Gastroesophageal sphincter (tissue), 4 donors: ENCODE measurements around the gene SRGN. TPM values are rescaled to one million over a fixed set of nuclear protein-coding genes. Genes with fewer than 3 reads are reported as not detected.

ENCODE experiments used
- ATAC-seq: fragments of 150-250 bp; one replicate; pipeline ENCODE4 v1.9.1; 2016; ENCODE audit warnings: mild to moderate bottlenecking, moderate library complexity
- H3K27ac ChIP-seq, 4 donors: fragments of 200-600 bp; sonication (generic) in 3 of 4; 1 replicate in 3 of 4; 2 replicates in 1 of 4; pipeline ENCODE4 v1.5.1; 2016 to 2019
- H3K27me3 ChIP-seq: fragments of 200-600 bp; sonication (generic); one replicate; pipeline ENCODE4 v1.5.1; 2019
- H3K36me3 ChIP-seq, 2 donors: fragments of 200-600 bp; sonication (generic); one replicate each; pipeline ENCODE4 v1.5.1; 2019; ENCODE audit warnings: control low read depth in 1 of 2
- H3K4me1 ChIP-seq, 3 donors: fragments of 200-600 bp; sonication (generic); 1 replicate in 2 of 3; 2 replicates in 1 of 3; pipeline ENCODE4 v1.5.1; 2016 to 2019; ENCODE audit warnings: control low read depth in 2 of 3
- H3K4me3 ChIP-seq, 2 donors: fragments of 200-600 bp; sonication (generic); one replicate each; pipeline ENCODE4 v1.5.1; 2019; ENCODE audit warnings: mild to moderate bottlenecking in 1 of 2, moderate library complexity in 1 of 2
- H3K9me3 ChIP-seq, 3 donors: fragments of 200-600 bp; sonication (generic); one replicate each; pipeline ENCODE4 v1.5.1; 2017 to 2019; ENCODE audit warnings: control low read depth in 2 of 3
- CTCF ChIP-seq, 4 experiments: fragments of 200-600 bp in 2 of 4; fragments of 450-650 bp in 2 of 4; sonication (generic) in 1 of 4; IDR thresholded peaks; one replicate each; pipeline ENCODE4 v1.5.1; 2017 to 2019; ENCODE audit warnings: antibody characterized with exemption in 4 of 4, mild to moderate bottlenecking in 2 of 4, moderate library complexity in 2 of 4
- EP300 ChIP-seq: sonication (generic); formaldehyde crosslinking; IDR thresholded peaks from one replicate; pipeline ENCODE4 v1.6.1; 2017; ENCODE audit warnings: antibody characterized with exemption, mild to moderate bottlenecking
- POLR2A ChIP-seq, 2 donors: fragments of 450-650 bp; IDR thresholded peaks; one replicate each; pipeline ENCODE4 v1.6.1; 2017; ENCODE audit warnings: antibody characterized with exemption in 2 of 2, mild to moderate bottlenecking in 2 of 2, moderate library complexity in 1 of 2
- POLR2AphosphoS5 ChIP-seq: sonication (generic); formaldehyde crosslinking; IDR thresholded peaks from one replicate; pipeline ENCODE4 v1.6.1; 2017; ENCODE audit warnings: antibody characterized with exemption
- WGBS, 2 donors: methylation state at CpG; one replicate each; pipeline ENCODE4 v1.1.5; 2018; ENCODE audit warnings: low coverage in 1 of 2; 5-methylcytosine and 5-hydroxymethylcytosine counted together
- total RNA-seq, 4 donors: library from RNA; depleted of rRNA; stranded (reverse); fragments of >200 nt; gene quantifications; one replicate each; pipeline ENCODE4 v1.1.0, GENCODE V29; 2016

The SRGN gene
- total RNA-seq, 4 donors from 2014 or later = 14.9 to 143 (median 97.8) TPM

DNA sequence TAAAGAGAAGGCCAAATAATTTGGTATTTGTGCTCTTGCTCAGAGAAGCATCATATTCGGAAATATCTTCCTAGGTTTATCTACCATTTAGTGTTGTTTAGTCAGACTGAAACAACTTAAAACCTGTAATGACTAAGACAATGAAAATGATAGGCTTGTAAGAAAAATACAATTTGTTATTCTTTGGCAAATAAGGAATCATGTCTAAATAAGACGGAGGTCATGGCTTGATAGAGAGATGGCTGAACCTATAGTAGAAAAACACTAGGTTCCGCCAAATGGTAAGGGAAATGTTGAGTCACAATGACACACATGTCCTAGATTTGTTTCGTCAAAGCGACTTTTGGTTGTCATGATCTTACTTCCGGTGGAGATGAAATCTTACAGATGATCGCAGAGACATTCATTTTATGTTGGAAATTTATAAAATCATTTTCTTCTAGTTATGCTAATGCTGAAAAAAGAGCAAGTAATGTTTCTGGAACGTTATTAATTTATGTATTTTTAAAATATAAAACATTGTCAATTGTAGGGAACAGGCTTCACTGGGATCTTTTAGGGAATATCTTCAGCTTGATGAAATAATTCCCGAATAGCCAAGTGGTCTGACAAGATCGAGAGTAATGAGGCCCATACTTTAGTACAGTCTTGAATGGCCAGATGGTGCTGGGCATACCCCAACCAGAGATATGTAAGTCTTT lies 1.0 kb downstream of the SRGN start:
- no peaks in the 10 kb centered on the region for H3K36me3 ChIP-seq
- no peaks in the 10 kb centered on the region for H3K9me3 ChIP-seq
- peaks cover 0 to 4% (median 0%) of the 10 kb centered on the region in 3 donors for H3K4me1 ChIP-seq
- peak overlapping the region; percentile 41 to 46 for H3K4me3 ChIP-seq
- TF ChIP-seq POLR2AphosphoS5 (peak; percentile 55), POLR2A (IDR thresholded peaks at IDR 0.05) (peak; percentile 15 to 18), EP300 (no peak)
- peak overlapping the region; percentile 71 to 84 (median 74) for H3K27ac ChIP-seq
- WGBS, 2 donors = 68 to 76% methylated on average over 10 of the region's 10 CpGs
- ATAC-seq = no peak
- no peaks in the 10 kb centered on the region for H3K27me3 ChIP-seq

- no peak for TF ChIP-seq POLR2AphosphoS5
- peak in 1 of 2 donors; percentile 5 for TF ChIP-seq POLR2A (IDR thresholded peaks at IDR 0.05)
- Histone ChIP-seq H3K27me3 (no peaks in the 10 kb centered on the region), H3K9me3 (no peaks in the 10 kb centered on the region), H3K27ac (peak overlapping the region; percentile 54 to 84 (median 72)), H3K4me1 (peaks cover 0 to 4% (median 0%) of the 10 kb centered on the region in 3 donors), H3K4me3 (peak overlapping the region; percentile 1 to 41), H3K36me3 (no peaks in the 10 kb centered on the region)
- WGBS, 2 donors = 58 to 61% methylated on average over 10 to 16 of the region's 16 CpGs
- ATAC-seq = peak; percentile 15
These were observed 2.0 kb downstream of the SRGN start for GRCh38 chr10:69089638-69090599.

DNA sequence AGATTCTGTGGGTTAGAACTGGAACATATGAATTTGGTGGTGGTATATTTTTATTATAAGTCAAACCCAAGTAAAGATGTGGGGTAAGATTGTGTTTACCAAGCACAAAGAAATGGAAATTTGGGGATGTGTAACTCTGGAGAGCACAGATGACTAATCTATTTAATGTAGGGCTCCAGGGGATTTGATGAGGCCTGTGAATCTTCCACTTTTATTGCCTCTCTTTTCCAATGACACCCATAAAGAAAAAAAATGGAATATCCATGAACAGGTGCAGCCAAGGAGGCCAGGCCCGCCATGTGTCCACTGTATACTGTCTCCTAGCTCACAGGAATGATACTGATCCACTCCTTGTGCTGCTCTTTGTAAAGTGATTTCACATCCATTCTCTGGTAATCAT lies 2.8 kb downstream of the SRGN start:
- no peaks in the 10 kb centered on the region for H3K27me3 ChIP-seq
- TF ChIP-seq POLR2A (IDR thresholded peaks at IDR 0.05) (no peak), POLR2AphosphoS5 (no peak), CTCF (IDR thresholded peaks at IDR 0.05) (no peak), EP300 (no peak)
- H3K27ac ChIP-seq = peak overlapping the region; percentile 20 to 84 (median 68)
- no peak for ATAC-seq
- no peaks in the 10 kb centered on the region for H3K36me3 ChIP-seq
- 60 to 83% methylated on average over 1 of the region's 1 CpG for WGBS, 2 donors
- peak overlapping the region in 1 of 2 donors; percentile 41 for H3K4me3 ChIP-seq
- peaks cover 0 to 4% (median 0%) of the 10 kb centered on the region in 3 donors for H3K4me1 ChIP-seq
- no peaks in the 10 kb centered on the region for H3K9me3 ChIP-seq

GRCh38 chr10:69091143-69091651 lies 3.3 kb downstream of the SRGN start:
- Histone ChIP-seq H3K36me3 (no peaks in the 10 kb centered on the region), H3K4me3 (no peak overlapping the region), H3K27ac (peak overlapping the region; percentile 20 to 84 (median 60)), H3K27me3 (no peaks in the 10 kb centered on the region), H3K4me1 (peaks cover 0 to 4% (median 0%) of the 10 kb centered on the region in 3 donors), H3K9me3 (no peaks in the 10 kb centered on the region)
- 54 to 63% methylated on average over 8 of the region's 8 CpGs for WGBS, 2 donors
- TF ChIP-seq POLR2A (IDR thresholded peaks at IDR 0.05) (no peak), POLR2AphosphoS5 (no peak), CTCF (IDR thresholded peaks at IDR 0.05) (no peak), EP300 (no peak)
- ATAC-seq = no peak

DNA sequence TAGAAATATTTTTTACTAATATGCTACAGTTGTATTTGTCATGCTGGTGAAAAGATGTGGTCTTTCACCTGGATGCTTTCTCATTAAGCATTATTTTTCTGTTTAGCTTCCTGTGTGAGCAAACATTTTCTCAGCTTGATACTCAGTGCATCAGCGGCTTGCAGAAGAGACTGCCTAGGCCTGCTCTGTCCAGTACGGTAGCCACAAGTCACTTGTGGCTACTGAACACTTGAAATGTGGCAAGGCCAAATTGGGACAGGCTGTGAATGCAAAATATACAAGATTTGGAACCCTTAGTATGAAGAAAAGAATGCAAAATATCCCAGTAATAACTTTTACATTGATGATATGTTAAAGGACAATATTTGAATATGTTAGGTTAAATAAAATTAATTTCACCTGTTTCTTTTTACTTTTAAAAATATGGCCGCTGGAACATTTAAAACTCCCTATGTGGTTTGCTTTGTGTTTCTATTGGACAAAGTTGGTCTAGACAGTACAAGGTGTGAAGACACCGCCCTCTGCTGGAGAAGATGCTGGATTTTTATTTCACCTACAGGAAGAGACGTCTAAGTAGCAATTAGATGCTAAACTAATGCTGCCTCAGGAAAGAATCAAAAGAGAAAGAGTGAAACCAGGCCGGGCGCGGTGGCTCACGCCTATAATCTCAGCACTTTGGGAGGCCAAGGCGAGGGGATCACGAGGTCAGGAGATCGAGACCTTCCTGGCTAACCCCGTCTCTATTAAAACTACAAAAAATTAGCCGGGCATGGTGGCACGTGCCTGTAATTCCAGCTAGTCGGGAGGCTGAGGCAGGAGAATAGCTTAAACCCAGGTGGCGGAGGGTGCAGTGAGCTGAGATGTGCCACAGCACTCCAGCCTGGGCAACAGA lies 5.3 kb downstream of the SRGN start:
- peaks cover 0 to 4% of the 10 kb centered on the region in 2 donors for H3K36me3 ChIP-seq
- H3K9me3 ChIP-seq = no peaks in the 10 kb centered on the region
- WGBS, 2 donors = 34 to 44% methylated on average over 14 to 15 of the region's 17 CpGs
- H3K27me3 ChIP-seq = no peaks in the 10 kb centered on the region
- peaks cover 0 to 4% (median 0%) of the 10 kb centered on the region in 3 donors for H3K4me1 ChIP-seq
- TF ChIP-seq CTCF (IDR thresholded peaks at IDR 0.05) (peak; percentile 54 to 83 (median 78)), POLR2AphosphoS5 (no peak)
- peak; percentile 73 for ATAC-seq
- H3K4me3 ChIP-seq = no peak overlapping the region
- peak overlapping the region in 1 of 4 donors; percentile 84 for H3K27ac ChIP-seq
